Activated CD8-positive, alpha-beta memory T cell treated with anti-CD3 and anti-CD28 coated beads, Interleukin-2, amount 50 U/mL, for 4 hours (primary cell): ENCODE measurements around the gene CAMK1D.

ENCODE experiments used
- DNase-seq: peaks from one replicate; pipeline ENCODE4 v3.0.0-alpha.2; 2020

The CAMK1D gene

DNA sequence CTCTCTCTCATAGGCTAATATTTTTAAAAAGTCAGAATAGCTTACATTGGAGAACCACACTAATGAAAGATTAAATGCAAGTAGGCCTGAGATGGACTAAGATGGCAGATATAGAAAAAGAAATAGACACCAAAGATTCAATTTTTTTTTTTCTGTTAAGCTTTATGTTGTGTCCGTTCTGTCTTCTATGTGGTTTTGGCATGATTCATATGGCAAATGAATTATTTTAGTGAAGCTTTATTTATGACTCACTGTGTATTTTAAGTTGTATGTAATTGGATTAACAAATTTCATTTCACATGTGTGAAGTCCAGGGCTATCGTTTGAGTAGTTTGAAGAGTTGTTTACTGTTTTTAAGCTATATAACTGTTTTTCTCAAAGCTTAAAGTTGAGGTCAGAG lies 214.8 kb downstream of the CAMK1D start:
- DNase-seq, result no peak

DNA sequence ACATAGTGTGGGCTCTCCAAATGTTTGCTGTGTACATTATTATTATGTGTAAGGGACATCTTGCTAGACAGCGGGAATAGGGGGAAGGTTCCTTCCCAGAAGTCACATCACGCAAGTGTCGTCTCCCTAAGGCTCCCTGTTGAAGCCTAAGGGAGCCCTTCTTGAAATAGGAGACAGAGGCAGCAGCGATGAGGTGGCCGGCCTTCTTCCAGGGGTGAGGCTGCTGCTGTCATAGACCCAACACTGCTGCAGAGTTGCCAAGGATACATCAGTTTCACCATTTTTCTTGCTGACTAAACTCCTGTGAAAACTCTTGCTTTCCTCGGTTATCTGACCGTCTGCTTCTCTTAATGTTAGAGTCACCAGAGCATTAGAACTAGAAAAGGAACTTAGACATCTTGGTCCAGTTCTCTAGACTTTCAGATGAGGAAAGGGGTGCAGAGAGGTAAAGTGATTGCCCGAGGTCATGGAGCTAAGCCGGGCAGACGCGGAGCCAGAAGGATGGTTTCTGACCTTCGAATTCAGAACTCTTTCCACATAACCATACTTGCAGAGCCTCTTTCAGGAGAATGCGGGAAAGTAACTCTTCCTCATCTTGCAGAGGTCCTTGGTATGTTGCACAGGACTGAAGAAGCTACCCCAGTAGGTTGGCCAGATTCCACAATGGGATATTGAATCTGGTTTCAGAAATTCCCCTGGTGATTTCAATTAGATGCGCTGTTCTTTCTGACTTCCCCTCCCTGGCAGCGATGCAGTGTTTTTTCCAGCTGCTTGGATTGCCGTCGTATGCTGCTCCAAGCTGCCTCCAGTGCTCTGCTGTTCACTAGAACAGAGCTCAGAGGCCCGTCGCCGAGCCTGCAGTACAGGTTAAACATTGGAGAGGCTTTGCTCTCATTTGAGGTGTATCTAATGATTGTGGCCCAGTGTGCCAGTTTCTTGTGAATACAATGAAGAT lies 217.1 kb downstream of the CAMK1D start:
- no peak for DNase-seq

GRCh38 chr10:12568391-12569009 lies 219.2 kb downstream of the CAMK1D start:
- no peak for DNase-seq

- no peak for DNase-seq
Observed at GRCh38 chr10:12572281-12572680, 222.9 kb downstream of the CAMK1D start.

- DNase-seq, result no peak
Observed at GRCh38 chr10:12577610-12578009, 228.3 kb downstream of the CAMK1D start.

GRCh38 chr10:12579954-12580858 lies 230.9 kb downstream of the CAMK1D start:
- no peak for DNase-seq

DNA sequence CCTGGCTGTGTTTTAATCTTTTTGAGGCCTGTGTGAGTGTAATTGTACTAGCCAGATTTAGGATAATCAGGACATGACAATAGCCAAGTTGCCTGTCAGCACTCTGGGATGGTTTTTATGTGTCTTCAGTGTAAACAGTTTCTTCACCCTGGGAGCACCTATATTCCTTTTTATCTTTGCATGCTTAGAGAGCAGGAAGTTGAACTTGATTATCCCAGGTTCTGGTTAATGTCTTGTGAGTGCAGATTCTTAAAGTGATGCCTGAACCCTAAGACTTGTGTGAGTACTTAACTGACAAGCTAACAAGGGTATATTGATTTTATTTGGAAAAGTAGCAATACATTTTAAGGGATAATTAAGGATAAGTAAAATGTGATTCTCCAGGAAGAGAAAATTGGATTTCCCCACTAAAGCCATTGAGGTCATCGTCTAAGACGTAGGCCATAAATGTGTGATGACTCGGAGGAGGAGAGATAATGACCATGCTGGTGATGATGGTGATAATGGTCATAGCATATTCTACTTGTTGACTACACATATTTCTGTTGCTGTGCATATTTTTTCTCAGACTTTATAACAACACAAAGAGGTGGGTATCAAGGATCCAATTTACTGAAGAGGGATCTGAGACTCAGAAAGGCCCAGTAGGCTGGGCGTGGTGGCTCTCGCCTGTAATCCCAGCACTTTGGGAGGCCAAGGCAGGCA lies 234.7 kb downstream of the CAMK1D start:
- DNase-seq, result no peak

GRCh38 chr10:12586741-12587140 lies 237.4 kb downstream of the CAMK1D start:
- no peak for DNase-seq

- no peak for DNase-seq
Observed at GRCh38 chr10:12587451-12587888, 238.1 kb downstream of the CAMK1D start.

GRCh38 chr10:12588091-12588860 lies 238.9 kb downstream of the CAMK1D start:
- no peak for DNase-seq

DNA sequence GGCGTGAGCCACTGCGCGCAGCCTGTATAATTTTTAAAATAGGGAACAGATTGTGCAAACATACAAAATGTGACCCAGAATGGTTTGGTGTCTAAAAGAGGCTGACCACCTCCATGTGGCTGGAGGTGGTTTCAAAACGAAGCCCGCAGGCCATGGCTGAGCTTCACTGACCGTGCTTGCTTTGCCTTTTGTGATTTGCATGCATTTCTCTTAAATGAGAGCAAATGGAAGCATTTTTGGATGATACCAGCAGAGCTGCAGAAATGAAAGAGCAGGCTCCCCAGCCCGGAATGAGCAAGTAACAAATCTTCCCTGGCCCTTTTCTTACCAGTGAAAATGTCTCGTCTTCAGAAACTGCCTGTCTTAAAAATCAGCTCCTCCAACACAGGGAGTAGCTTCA lies 239.9 kb downstream of the CAMK1D start:
- no peak for DNase-seq

- DNase-seq, result no peak
Observed at GRCh38 chr10:12589791-12590190, 240.4 kb downstream of the CAMK1D start.

DNA sequence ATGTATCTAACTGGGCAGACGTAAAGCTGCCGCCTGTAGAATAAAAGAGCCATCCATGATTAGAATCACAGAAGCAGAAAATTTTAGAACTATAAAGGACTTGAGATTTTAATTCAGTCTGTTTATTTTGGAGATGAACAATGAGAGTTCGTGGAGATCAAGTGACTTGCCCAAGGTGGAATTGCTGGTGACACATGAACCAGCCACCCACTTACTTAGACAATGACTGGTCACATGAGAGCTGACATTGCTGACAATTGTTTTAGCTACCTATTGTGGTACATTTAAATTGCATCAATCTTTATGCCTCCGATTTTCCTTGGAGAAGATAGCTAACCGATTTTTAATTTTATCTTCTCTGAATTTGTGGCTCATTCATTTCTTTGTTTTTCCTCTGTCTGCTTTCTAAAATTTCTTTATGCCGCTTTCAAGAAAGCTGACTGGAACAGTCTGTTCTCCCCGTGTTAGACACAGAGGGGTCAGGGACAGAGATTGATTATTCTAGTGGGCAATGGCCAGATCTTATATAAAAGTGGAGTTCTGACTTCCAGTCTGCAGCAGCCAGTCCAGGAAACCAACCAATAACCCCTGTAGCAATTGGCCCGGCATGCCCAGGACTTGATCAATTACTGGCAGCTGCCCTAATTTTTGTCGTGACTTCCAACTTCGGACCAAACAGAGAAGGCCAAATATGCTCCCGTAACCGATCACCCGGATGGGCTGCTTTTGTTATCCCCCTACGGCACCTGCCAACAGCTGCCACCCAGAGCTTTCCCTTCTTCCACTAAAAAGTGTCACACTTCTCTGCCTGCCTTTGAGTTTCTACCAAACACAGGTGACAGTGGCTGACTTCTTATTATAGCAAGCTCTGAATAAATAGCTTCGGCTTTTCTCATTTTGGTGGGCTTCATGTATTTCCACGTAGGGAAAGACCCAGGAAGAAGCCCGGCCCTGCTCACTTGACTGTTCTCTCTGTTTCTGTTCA lies 241.6 kb downstream of the CAMK1D start:
- DNase-seq, result no peak

GRCh38 chr10:12592967-12593366 lies 243.6 kb downstream of the CAMK1D start:
- DNase-seq, result no peak

GRCh38 chr10:12594448-12594944 lies 245.1 kb downstream of the CAMK1D start:
- no peak for DNase-seq

GRCh38 chr10:12595936-12596576 lies 246.7 kb downstream of the CAMK1D start:
- no peak for DNase-seq

DNA sequence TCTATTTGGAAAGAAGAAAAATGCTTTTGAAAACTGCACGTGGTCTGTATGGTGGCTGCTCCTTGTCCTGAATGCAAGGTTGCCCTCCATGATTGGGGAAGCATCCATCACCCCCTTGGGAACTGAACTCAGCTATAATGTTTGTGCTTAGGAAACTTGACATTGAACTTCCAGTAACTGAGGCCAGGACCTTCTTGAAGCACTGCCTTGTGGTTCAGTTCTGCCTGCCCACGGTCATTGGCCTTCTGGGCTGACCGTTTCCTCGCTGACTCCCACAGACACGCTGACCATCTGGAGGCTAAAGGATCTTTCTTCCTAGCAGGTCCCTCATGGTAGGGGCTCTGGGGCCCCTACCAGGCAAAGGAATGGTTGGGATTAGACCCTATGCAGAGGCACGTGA lies 247.8 kb downstream of the CAMK1D start:
- DNase-seq, result no peak

DNA sequence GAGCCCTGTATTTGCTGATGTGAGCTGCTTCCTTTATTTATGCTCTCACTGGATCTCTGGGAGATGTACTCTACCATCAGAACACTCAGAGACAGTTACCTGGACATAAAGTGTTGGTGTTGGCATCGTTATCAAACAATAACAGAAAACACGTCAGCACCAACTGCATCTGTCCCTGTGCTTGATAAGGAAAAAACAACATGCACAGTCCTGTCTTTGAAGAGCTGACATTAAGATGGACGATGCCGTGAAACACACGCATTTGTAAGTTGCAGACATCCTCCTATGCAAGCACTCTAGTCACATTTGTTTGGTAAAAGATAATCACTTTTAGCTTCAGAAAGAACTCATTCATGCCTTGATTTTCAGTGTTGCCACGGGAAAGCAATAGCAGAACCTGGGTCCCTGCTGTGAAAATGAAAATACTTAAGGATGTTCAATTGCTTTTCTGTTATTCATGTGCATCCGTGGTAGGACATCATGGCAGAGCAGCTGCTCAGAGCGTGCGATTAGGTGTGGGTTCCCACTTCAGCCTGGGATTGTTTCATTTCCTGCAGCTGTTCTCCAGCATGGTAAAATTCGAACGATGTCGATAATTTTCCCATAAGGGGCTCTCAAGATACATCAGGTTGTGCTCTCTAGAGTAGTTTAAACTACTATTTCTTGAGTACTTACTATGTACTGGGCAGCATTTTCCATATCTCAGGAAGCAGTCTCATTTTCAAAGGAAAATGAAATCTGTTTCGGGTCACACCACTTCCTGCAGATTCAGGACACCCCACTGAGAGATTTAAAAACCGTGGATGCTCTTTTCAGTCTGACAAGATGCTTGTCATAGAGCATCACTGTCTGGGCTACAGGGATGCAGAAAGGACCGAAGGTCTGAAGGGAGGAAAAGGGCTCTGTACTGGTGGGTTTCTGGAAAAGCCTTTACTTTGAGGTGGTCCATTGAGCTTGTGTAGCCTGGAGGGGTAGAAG lies 248.7 kb downstream of the CAMK1D start:
- DNase-seq, result no peak
